ENCODE results near the gene IQUB. TPM values are rescaled to one million over a fixed set of nuclear protein-coding genes. Genes with fewer than 3 reads are reported as not detected.
"Not testable (repeated sequence)": the region's sequence is repeated elsewhere in the genome, so short reads cannot be mapped to it uniquely, and the experiment has no call there.

IQUB gene
- total RNA-seq, 1 experiment from 2014 or later, result 0.21 TPM

- no peaks in the 10 kb centered on the region for H3K27me3 Mint-ChIP-seq (ENCODE audit: unreplicated experiment)
- H3K27ac Mint-ChIP-seq (ENCODE audit: unreplicated experiment), result no peak overlapping the region
- TF ChIP-seq CTCF (IDR thresholded peaks at IDR 0.05; ENCODE audit: unreplicated experiment), result no peak
- no TSS peak for BruUV-seq (replicated peaks)
- intact Hi-C loops (cut with micrococcal nuclease; ENCODE audit: unreplicated experiment), result no loop called here
- CTCF ChIA-PET, result no interaction called here
- no peak overlapping the region for H3K4me3 Mint-ChIP-seq (ENCODE audit: low read depth, unreplicated experiment)
- no peaks in the 10 kb centered on the region for H3K9me3 Mint-ChIP-seq (ENCODE audit: low read depth, unreplicated experiment)
- H3K4me1 Mint-ChIP-seq (ENCODE audit: low read depth, unreplicated experiment), result no peaks in the 10 kb centered on the region
- DNase-seq, result no peak
- peaks cover 14% of the 10 kb centered on the region for H3K36me3 Mint-ChIP-seq (ENCODE audit: insufficient read depth, unreplicated experiment)
Measured at GRCh38 chr7:123555484-123555883, 21.1 kb upstream of the IQUB start.

- DNase-seq, result no peak
- no peak for TF ChIP-seq CTCF (IDR thresholded peaks at IDR 0.05; ENCODE audit: unreplicated experiment)
- BruUV-seq (replicated peaks), result no TSS peak
- CTCF ChIA-PET, result interaction anchor here (0.7 kb wide), 1 partner anchor 86 kb away, joined by 3 read pairs; no protein-coding TSS in a partner anchor
- H3K27ac Mint-ChIP-seq (ENCODE audit: unreplicated experiment), result no peak overlapping the region
- H3K9me3 Mint-ChIP-seq (ENCODE audit: low read depth, unreplicated experiment), result no peaks in the 10 kb centered on the region
- H3K4me3 Mint-ChIP-seq (ENCODE audit: low read depth, unreplicated experiment), result no peak overlapping the region
- no peaks in the 10 kb centered on the region for H3K4me1 Mint-ChIP-seq (ENCODE audit: low read depth, unreplicated experiment)
- H3K27me3 Mint-ChIP-seq (ENCODE audit: unreplicated experiment), result no peaks in the 10 kb centered on the region
- intact Hi-C loops (cut with micrococcal nuclease; ENCODE audit: unreplicated experiment), result no loop called here
- peaks cover 16% of the 10 kb centered on the region for H3K36me3 Mint-ChIP-seq (ENCODE audit: insufficient read depth, unreplicated experiment)
Measured at GRCh38 chr7:123553159-123553558, 18.8 kb upstream of the IQUB start.

- CTCF ChIA-PET, result interaction anchor here (0.7 kb wide), 1 partner anchor 85 kb away, joined by 3 read pairs; no protein-coding TSS in a partner anchor
- no TSS peak for BruUV-seq (replicated peaks)
- Mint-ChIP-seq H3K27ac (ENCODE audit: unreplicated experiment) (no peak overlapping the region), H3K27me3 (ENCODE audit: unreplicated experiment) (no peaks in the 10 kb centered on the region), H3K9me3 (ENCODE audit: low read depth, unreplicated experiment) (no peaks in the 10 kb centered on the region), H3K4me3 (ENCODE audit: low read depth, unreplicated experiment) (no peak overlapping the region), H3K36me3 (ENCODE audit: insufficient read depth, unreplicated experiment) (peaks cover 16% of the 10 kb centered on the region), H3K4me1 (ENCODE audit: low read depth, unreplicated experiment) (no peaks in the 10 kb centered on the region)
- no peak for TF ChIP-seq CTCF (IDR thresholded peaks at IDR 0.05; ENCODE audit: unreplicated experiment)
- intact Hi-C loops (cut with micrococcal nuclease; ENCODE audit: unreplicated experiment), result no loop called here
- DNase-seq, result no peak
Measured at GRCh38 chr7:123552641-123553040, 18.2 kb upstream of the IQUB start.

- H3K9me3 Mint-ChIP-seq (ENCODE audit: low read depth, unreplicated experiment); DNase-seq; intact Hi-C loops (cut with micrococcal nuclease; ENCODE audit: unreplicated experiment); H3K27me3 Mint-ChIP-seq (ENCODE audit: unreplicated experiment); H3K4me1 Mint-ChIP-seq (ENCODE audit: low read depth, unreplicated experiment); BruUV-seq (replicated peaks); H3K27ac Mint-ChIP-seq (ENCODE audit: unreplicated experiment); H3K4me3 Mint-ChIP-seq (ENCODE audit: low read depth, unreplicated experiment); CTCF ChIA-PET: not testable (repeated sequence)
- H3K36me3 Mint-ChIP-seq (ENCODE audit: insufficient read depth, unreplicated experiment), result peaks cover 16% of the 10 kb centered on the region
Measured at GRCh38 chr7:123552134-123552533, 17.7 kb upstream of the IQUB start.

DNA sequence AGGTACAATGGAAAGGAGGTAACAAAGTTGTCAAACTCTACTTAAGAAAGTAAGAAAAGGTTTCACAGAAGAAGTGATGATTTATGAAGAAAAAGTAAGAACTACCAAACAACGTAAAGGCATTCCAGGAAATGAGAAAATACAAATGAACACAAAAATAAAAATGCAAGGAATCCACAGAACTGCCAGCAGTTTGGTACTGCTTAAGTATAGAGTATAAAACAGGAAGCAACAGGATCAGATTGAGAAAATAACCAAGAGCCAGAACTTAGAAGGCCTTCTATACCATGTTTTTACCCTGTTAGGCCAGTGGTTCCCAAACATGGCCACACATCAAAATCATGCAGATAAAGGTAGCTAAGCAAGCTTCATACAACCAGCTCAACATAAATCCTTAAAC, 14.0 kb upstream of the IQUB start:
- no peak for DNase-seq
- no peak overlapping the region for H3K4me3 Mint-ChIP-seq (ENCODE audit: low read depth, unreplicated experiment)
- H3K27ac Mint-ChIP-seq (ENCODE audit: unreplicated experiment), result no peak overlapping the region
- no peaks in the 10 kb centered on the region for H3K27me3 Mint-ChIP-seq (ENCODE audit: unreplicated experiment)
- CTCF ChIA-PET, result no interaction called here
- no peak for TF ChIP-seq CTCF (IDR thresholded peaks at IDR 0.05; ENCODE audit: unreplicated experiment)
- peaks cover 12% of the 10 kb centered on the region for H3K36me3 Mint-ChIP-seq (ENCODE audit: insufficient read depth, unreplicated experiment)
- intact Hi-C loops (cut with micrococcal nuclease; ENCODE audit: unreplicated experiment), result no loop called here
- no peaks in the 10 kb centered on the region for H3K4me1 Mint-ChIP-seq (ENCODE audit: low read depth, unreplicated experiment)
- H3K9me3 Mint-ChIP-seq (ENCODE audit: low read depth, unreplicated experiment), result no peaks in the 10 kb centered on the region
- no TSS peak for BruUV-seq (replicated peaks)

Measured in Calu3 (cell line).